CD4-positive, alpha-beta T cell (primary cell): ENCODE results near the gene DIS3L2. TPM values are rescaled to one million over a fixed set of nuclear protein-coding genes. Genes with fewer than 3 reads are reported as not detected.

Experiments
- ATAC-seq: fragments of 200-7000 bp; cut with Tn5 transposase; one replicate; pipeline ENCODE4 v1.10.0; 2022; ENCODE audit warnings: mild to moderate bottlenecking; ENCODE audit not compliant: poor library complexity
- CTCF ChIA-PET: fragments of 350-600 bp; sonication (Branson Sonifier 250); formaldehyde crosslinking; loops from one replicate; lab custom pipeline; 2021; ENCODE audit warnings: antibody characterized with exemption, inconsistent platforms; lab: Charles Lee
- POLR2A ChIA-PET: fragments of 350-600 bp; sonication (Branson Sonifier 250); formaldehyde crosslinking; loops from one replicate; lab custom pipeline; 2021; ENCODE audit warnings: antibody characterized with exemption, inconsistent platforms; lab: Charles Lee
- DNase-seq, 14 experiments: peaks; one replicate each; pipeline ENCODE4 v3.0.0-alpha.2; 2013 to 2020; ENCODE audit warnings: mixed read lengths in 2 of 14
- H3K27ac ChIP-seq, 2 donors: one replicate each; pipeline versions ENCODE4 v1.5.1 to v1.7.0; 2013; ENCODE audit warnings: low read length in 2 of 2, low read depth in 1 of 2, mild to moderate bottlenecking in 1 of 2
- H3K27me3 ChIP-seq, 2 experiments: 1 replicate in 1 of 2; 2 replicates in 1 of 2; pipeline versions ENCODE4 v1.6.1 to v1.7.0; 2013; ENCODE audit warnings: low read length in 2 of 2, control low read depth in 1 of 2, mild to moderate bottlenecking in 1 of 2, moderate library complexity in 1 of 2; ENCODE audit not compliant: insufficient read depth in 2 of 2, control insufficient read depth in 1 of 2
- H3K36me3 ChIP-seq: one replicate; pipeline ENCODE4 v1.6.1; 2013; ENCODE audit warnings: low read length, control low read depth; ENCODE audit not compliant: insufficient read depth
- H3K4me1 ChIP-seq: one replicate; pipeline ENCODE4 v1.6.1; 2013; ENCODE audit warnings: low read length, control low read depth; ENCODE audit not compliant: insufficient read depth
- H3K4me3 ChIP-seq: one replicate; pipeline ENCODE4 v1.5.1; 2013; ENCODE audit warnings: mild to moderate bottlenecking, low read length, moderate library complexity
- H3K9me3 ChIP-seq, 2 experiments: 1 replicate in 1 of 2; 2 replicates in 1 of 2; pipeline versions ENCODE4 v1.6.1 to v1.7.0; 2013; ENCODE audit warnings: low read length in 2 of 2, mild to moderate bottlenecking in 2 of 2, control low read depth in 1 of 2, moderate library complexity in 1 of 2; ENCODE audit not compliant: control insufficient read depth in 1 of 2, insufficient read depth in 1 of 2
- H3K27ac Mint-ChIP-seq: one replicate; pipeline ENCODE4 v1.8.0; 2020; ENCODE audit warnings: mixed read lengths
- H3K27me3 Mint-ChIP-seq: one replicate; pipeline ENCODE4 v1.8.0; 2021; ENCODE audit warnings: mixed read lengths
- H3K36me3 Mint-ChIP-seq: one replicate; pipeline ENCODE4 v1.8.0; 2021; ENCODE audit warnings: low read depth, mixed read lengths
- H3K4me1 Mint-ChIP-seq: one replicate; pipeline ENCODE4 v1.8.0; 2021; ENCODE audit warnings: low read depth, mixed read lengths
- H3K4me3 Mint-ChIP-seq: one replicate; pipeline ENCODE4 v1.8.0; 2020; ENCODE audit warnings: mild to moderate bottlenecking, mixed read lengths
- H3K9me3 Mint-ChIP-seq: one replicate; pipeline ENCODE4 v1.8.0; 2020; ENCODE audit warnings: mixed read lengths
- intact Hi-C, 2 experiments: fragments of 100-400 bp; cut with DNase I in 1 of 2; cut with micrococcal nuclease in 1 of 2; formaldehyde crosslinking; loops; one replicate each; pipeline versions ENCODE4 v1.15.1 to v1.9.0; 2023 to 2025; cut with DNase I, micrococcal nuclease
- total RNA-seq, 174 experiments: library from RNA in 2 of 174; stranded (reverse) in 2 of 174; gene quantifications; one replicate each; pipeline ENCODE4 v1.2.3 and lab custom pipeline; 2021 to 2026
- TF ChIP-seq, protein P1 (sequence below): fragments of 200-600 bp; IDR thresholded peaks from one replicate; pipeline ENCODE4 v1.8.0; 2022; ENCODE audit warnings: antibody characterized with exemption, mild to moderate bottlenecking

The DIS3L2 gene
- total RNA-seq, 2 experiments from 2014 or later, result 59.8 to 62.9 TPM

DNA sequence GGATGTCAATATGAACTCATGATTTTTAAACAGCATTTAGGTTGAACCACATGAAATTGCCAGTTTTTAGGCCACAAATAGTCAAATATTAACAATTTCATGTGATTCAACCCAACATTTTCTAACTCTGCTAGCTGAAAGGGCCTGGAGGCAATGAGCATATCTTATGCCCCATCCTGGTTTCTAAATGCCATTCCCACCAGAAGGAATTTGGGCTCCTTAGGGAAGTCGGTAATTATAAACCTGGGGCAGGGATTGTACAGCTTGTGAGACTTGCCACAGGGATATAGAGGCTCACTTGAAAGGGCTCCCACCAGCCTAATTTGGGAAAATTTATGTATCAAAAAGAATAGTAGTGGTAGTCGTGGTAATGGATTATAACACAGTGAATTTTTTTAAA lies 238.7 kb downstream of the DIS3L2 start:
- ATAC-seq (no peak), DNase-seq (no peak)
- Histone ChIP-seq H3K27me3 (no peaks in the 10 kb centered on the region), H3K27ac (no peak overlapping the region), H3K36me3 (peaks cover 5% of the 10 kb centered on the region), H3K9me3 (no peaks in the 10 kb centered on the region), H3K4me1 (no peaks in the 10 kb centered on the region), H3K4me3 (no peak overlapping the region)
- H3K9me3 Mint-ChIP-seq, result no peaks in the 10 kb centered on the region
- ChIA-PET CTCF (no interaction called here), POLR2A (no interaction called here)
- H3K27ac Mint-ChIP-seq, result no peak overlapping the region
- no peak overlapping the region for H3K4me3 Mint-ChIP-seq
- intact Hi-C loops, result no loop called here
- H3K36me3 Mint-ChIP-seq, result peaks cover 73% of the 10 kb centered on the region
- H3K4me1 Mint-ChIP-seq, result no peaks in the 10 kb centered on the region
- no peaks in the 10 kb centered on the region for H3K27me3 Mint-ChIP-seq
- TF ChIP-seq, protein P1, sequence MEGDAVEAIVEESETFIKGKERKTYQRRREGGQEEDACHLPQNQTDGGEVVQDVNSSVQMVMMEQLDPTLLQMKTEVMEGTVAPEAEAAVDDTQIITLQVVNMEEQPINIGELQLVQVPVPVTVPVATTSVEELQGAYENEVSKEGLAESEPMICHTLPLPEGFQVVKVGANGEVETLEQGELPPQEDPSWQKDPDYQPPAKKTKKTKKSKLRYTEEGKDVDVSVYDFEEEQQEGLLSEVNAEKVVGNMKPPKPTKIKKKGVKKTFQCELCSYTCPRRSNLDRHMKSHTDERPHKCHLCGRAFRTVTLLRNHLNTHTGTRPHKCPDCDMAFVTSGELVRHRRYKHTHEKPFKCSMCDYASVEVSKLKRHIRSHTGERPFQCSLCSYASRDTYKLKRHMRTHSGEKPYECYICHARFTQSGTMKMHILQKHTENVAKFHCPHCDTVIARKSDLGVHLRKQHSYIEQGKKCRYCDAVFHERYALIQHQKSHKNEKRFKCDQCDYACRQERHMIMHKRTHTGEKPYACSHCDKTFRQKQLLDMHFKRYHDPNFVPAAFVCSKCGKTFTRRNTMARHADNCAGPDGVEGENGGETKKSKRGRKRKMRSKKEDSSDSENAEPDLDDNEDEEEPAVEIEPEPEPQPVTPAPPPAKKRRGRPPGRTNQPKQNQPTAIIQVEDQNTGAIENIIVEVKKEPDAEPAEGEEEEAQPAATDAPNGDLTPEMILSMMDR, result no peak

DNA sequence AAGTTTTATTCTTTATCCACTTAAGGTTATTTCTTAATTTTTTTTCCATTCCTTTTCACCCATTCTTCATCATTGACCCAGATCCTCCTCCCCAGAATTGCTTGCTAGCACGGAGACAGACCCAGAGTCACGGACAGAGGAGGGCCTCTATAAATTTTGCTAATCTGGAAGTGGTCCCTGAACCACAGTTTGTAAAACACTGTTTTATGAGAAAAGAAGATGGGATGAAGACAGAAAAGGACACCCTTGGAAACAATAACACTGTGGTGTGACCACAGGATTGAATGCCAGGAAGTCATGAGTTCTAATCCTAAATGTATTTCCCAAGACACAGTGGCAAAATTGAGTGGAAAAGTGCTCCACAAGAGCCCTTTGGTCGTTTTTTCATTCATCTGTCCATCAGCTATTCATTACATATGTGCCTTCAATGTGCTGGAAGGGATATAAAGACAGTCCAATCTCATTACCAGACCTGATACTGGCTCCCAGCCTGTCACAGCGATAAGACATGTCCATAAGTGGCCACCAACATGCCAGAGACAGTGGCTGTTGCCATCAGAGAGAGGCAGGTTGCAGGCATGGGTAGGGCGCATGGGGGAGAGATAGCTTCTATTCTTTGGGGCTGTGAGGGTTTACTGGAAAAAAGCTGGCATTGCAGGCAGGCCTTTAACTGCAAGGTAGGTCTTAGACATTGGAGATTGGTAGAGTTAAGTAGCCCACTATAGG lies 241.8 kb downstream of the DIS3L2 start:
- H3K27me3 Mint-ChIP-seq, result no peaks in the 10 kb centered on the region
- no peaks in the 10 kb centered on the region for H3K9me3 Mint-ChIP-seq
- intact Hi-C loops, result no loop called here

DNA sequence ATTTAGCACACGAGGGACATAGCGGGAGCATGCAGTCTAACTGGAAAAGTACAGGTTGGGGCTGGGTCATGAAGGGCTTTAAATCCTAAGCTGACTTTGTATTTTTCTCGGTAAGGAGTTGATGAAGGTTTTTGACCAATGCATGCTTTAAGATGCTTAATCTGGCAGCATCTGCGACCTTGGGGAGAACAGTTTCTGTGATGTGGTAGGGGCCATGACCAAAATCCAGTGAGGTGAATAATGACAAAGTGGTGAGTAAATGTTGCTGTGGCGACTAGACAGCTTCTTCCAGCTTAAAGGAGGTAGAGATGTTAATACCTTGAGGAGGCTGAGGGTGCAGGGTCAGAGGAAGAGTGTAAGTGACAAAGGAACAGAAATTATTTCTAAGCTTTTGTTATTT lies 242.4 kb downstream of the DIS3L2 start:
- TF ChIP-seq, protein P1, result no peak
- no peaks in the 10 kb centered on the region for H3K9me3 ChIP-seq
- no peak overlapping the region for H3K27ac Mint-ChIP-seq
- H3K36me3 ChIP-seq, result no peaks in the 10 kb centered on the region
- H3K4me3 ChIP-seq, result no peak overlapping the region
- H3K4me3 Mint-ChIP-seq, result no peak overlapping the region
- no peak overlapping the region for H3K27ac ChIP-seq
- DNase-seq (no peak), ATAC-seq (no peak)
- H3K4me1 Mint-ChIP-seq, result no peaks in the 10 kb centered on the region
- POLR2A ChIA-PET, result no interaction called here
- H3K27me3 Mint-ChIP-seq, result no peaks in the 10 kb centered on the region
- H3K36me3 Mint-ChIP-seq, result peaks cover 66% of the 10 kb centered on the region
- H3K27me3 ChIP-seq, result no peaks in the 10 kb centered on the region
- H3K4me1 ChIP-seq, result no peaks in the 10 kb centered on the region
- intact Hi-C loops, result no loop called here
- CTCF ChIA-PET, result no interaction called here
- H3K9me3 Mint-ChIP-seq, result no peaks in the 10 kb centered on the region

More for the DNA sequence above, 241.8 kb downstream of the DIS3L2 start:
- Histone ChIP-seq H3K4me3 (no peak overlapping the region), H3K27ac (no peak overlapping the region), H3K36me3 (peaks cover 4% of the 10 kb centered on the region), H3K4me1 (no peaks in the 10 kb centered on the region), H3K9me3 (no peaks in the 10 kb centered on the region), H3K27me3 (no peaks in the 10 kb centered on the region)
- DNase-seq (no peak), ATAC-seq (no peak)
- no peak overlapping the region for H3K27ac Mint-ChIP-seq
- no peak overlapping the region for H3K4me3 Mint-ChIP-seq
- no peaks in the 10 kb centered on the region for H3K4me1 Mint-ChIP-seq
- TF ChIP-seq, protein P1, result no peak
- peaks cover 67% of the 10 kb centered on the region for H3K36me3 Mint-ChIP-seq
- POLR2A ChIA-PET, result no interaction called here
- CTCF ChIA-PET, result no interaction called here
